ENCODE results near the gene TSPAN17. TPM values are rescaled to one million over a fixed set of nuclear protein-coding genes. Genes with fewer than 3 reads are reported as not detected.

Gene TSPAN17
- polyA plus RNA-seq, 1 experiment, result 65.8 TPM

- ChIA-PET POLR2A (no interaction called here), CTCF (interaction anchor here (0.6 to 7.4 kb wide), 2 partner anchors 9 to 17 kb away, joined by 3 to 68 read pairs; no protein-coding TSS in a partner anchor)
- Histone ChIP-seq H3K36me3 (ENCODE audit: control insufficient read depth, insufficient read depth, low read length) (peaks cover 8% of the 10 kb centered on the region; the same call in 1 of the 2 replicates), H3K27me3 (ENCODE audit: control insufficient read depth, insufficient read depth, low read length) (no peaks in the 10 kb centered on the region), H3K4me3 (ENCODE audit: low read depth, low read length) (no peak overlapping the region)
- no peak for TF ChIP-seq CTCF (IDR thresholded peaks at IDR 0.05; ENCODE audit: insufficient read depth, low read depth, low read length)
- no peak for DNase-seq (ENCODE audit: low read depth)
Measured at GRCh38 chr5:176650354-176650884, 3.1 kb downstream of the TSPAN17 start.

- Histone ChIP-seq H3K36me3 (ENCODE audit: control insufficient read depth, insufficient read depth, low read length) (peaks cover 8% of the 10 kb centered on the region; the same call in 1 of the 2 replicates), H3K4me3 (ENCODE audit: low read depth, low read length) (no peak overlapping the region), H3K27me3 (ENCODE audit: control insufficient read depth, insufficient read depth, low read length) (no peaks in the 10 kb centered on the region)
- no peak for TF ChIP-seq CTCF (IDR thresholded peaks at IDR 0.05; ENCODE audit: insufficient read depth, low read depth, low read length)
- CTCF ChIA-PET, result interaction anchor here (1.0 to 7.4 kb wide), 2 partner anchors 8 to 143 kb away, joined by 3 to 68 read pairs; no protein-coding TSS in a partner anchor
- DNase-seq (ENCODE audit: low read depth), result no peak
- POLR2A ChIA-PET, result no interaction called here
Measured at GRCh38 chr5:176651472-176651980, 4.2 kb downstream of the TSPAN17 start.

- H3K27me3 ChIP-seq (ENCODE audit: control insufficient read depth, insufficient read depth, low read length), result no peaks in the 10 kb centered on the region
- ChIA-PET POLR2A (no interaction called here), CTCF (interaction anchor here (1.0 to 7.4 kb wide), 2 partner anchors 7 to 143 kb away, joined by 3 to 68 read pairs; no protein-coding TSS in a partner anchor)
- H3K36me3 ChIP-seq (ENCODE audit: control insufficient read depth, insufficient read depth, low read length), result peaks cover 10% of the 10 kb centered on the region
- H3K4me3 ChIP-seq (ENCODE audit: low read depth, low read length), result no peak overlapping the region
- TF ChIP-seq CTCF (IDR thresholded peaks at IDR 0.05; ENCODE audit: insufficient read depth, low read depth, low read length), result no peak
- DNase-seq (ENCODE audit: low read depth), result no peak
Measured at GRCh38 chr5:176652136-176652535, 4.9 kb downstream of the TSPAN17 start.

- no peak for TF ChIP-seq CTCF (IDR thresholded peaks at IDR 0.05; ENCODE audit: insufficient read depth, low read depth, low read length)
- POLR2A ChIA-PET, result no interaction called here
- Histone ChIP-seq H3K4me3 (ENCODE audit: low read depth, low read length) (no peak overlapping the region), H3K27me3 (ENCODE audit: control insufficient read depth, insufficient read depth, low read length) (no peaks in the 10 kb centered on the region), H3K36me3 (ENCODE audit: control insufficient read depth, insufficient read depth, low read length) (peaks cover 11% of the 10 kb centered on the region)
- CTCF ChIA-PET, result interaction anchor here (1.0 to 1.1 kb wide), 2 partner anchors 14 to 460 kb away, joined by 3 to 4 read pairs; no protein-coding TSS in a partner anchor
- DNase-seq (ENCODE audit: low read depth), result no peak
Measured at GRCh38 chr5:176653401-176654385, 6.4 kb downstream of the TSPAN17 start.

- POLR2A ChIA-PET, result no interaction called here
- TF ChIP-seq CTCF (IDR thresholded peaks at IDR 0.05; ENCODE audit: insufficient read depth, low read depth, low read length), result no peak
- CTCF ChIA-PET, result no interaction called here
- no peak overlapping the region for H3K4me3 ChIP-seq (ENCODE audit: low read depth, low read length)
- peaks cover 11% of the 10 kb centered on the region for H3K36me3 ChIP-seq (ENCODE audit: control insufficient read depth, insufficient read depth, low read length)
- no peaks in the 10 kb centered on the region for H3K27me3 ChIP-seq (ENCODE audit: control insufficient read depth, insufficient read depth, low read length)
- DNase-seq (ENCODE audit: low read depth), result no peak
Measured at GRCh38 chr5:176654856-176655255, 7.6 kb downstream of the TSPAN17 start.
